ENCODE data around the gene SYT17.

SYT17 gene

GRCh38 chr16:19287241-19287640, 119.2 kb downstream of the SYT17 start:
- no peak for DNase-seq (ENCODE audit: low read depth)
- no peak overlapping the region for H3K4me3 ChIP-seq (ENCODE audit: low read depth, low read length)
- TF ChIP-seq CTCF (IDR thresholded peaks at IDR 0.05; ENCODE audit: insufficient read depth, low read depth, low read length, missing control alignments): no peak

DNA sequence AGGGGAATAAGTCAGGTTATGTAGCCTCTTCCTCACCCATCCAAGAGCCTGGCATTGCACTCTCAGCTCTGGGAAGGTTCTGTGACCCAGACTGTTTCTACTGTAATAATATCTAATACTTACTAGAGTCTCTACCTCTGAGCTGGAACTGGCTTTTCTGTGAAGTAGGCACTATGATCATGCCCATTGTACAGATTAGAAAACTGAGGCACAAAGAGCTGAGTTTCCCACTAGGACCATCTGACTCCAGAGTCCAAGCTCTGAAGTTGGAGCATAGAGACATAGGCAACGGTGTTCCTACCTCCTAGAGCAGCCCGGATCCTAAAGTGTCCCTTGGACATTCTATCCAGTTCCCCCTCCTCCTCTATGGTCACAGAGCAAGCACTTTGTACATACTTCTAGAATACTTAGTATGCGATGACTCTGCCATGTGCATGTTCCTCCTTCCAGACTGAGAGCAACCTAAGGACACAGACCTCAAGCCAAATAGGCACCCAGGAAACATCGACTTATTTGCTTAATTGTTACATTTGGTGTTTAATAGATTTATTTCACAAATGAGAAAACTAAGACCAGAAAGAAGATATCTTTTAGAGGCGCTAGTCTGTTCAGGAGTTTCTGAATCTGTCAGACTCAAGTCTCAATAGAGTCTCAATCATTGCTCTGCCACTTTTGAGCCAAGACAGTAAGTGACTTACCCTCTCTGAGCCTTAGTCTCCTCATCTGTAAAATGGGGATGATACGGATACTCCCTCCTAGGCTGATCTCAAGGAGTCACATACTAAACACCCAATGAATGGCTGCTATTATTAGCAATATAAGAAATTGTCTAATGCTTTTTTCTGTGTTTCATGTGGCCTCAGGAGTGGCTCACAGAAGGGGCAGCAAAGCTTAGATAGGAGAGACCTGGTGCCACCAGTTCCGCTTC, 121.1 kb downstream of the SYT17 start:
- H3K4me3 ChIP-seq (ENCODE audit: low read depth, low read length): no peak overlapping the region
- no peak for TF ChIP-seq CTCF (IDR thresholded peaks at IDR 0.05; ENCODE audit: insufficient read depth, low read depth, low read length, missing control alignments)
- no peak for DNase-seq (ENCODE audit: low read depth)

GRCh38 chr16:19289811-19290485, 121.9 kb downstream of the SYT17 start:
- DNase-seq (ENCODE audit: low read depth): no peak
- no peak overlapping the region for H3K4me3 ChIP-seq (ENCODE audit: low read depth, low read length)
- no peak for TF ChIP-seq CTCF (IDR thresholded peaks at IDR 0.05; ENCODE audit: insufficient read depth, low read depth, low read length, missing control alignments)

DNA sequence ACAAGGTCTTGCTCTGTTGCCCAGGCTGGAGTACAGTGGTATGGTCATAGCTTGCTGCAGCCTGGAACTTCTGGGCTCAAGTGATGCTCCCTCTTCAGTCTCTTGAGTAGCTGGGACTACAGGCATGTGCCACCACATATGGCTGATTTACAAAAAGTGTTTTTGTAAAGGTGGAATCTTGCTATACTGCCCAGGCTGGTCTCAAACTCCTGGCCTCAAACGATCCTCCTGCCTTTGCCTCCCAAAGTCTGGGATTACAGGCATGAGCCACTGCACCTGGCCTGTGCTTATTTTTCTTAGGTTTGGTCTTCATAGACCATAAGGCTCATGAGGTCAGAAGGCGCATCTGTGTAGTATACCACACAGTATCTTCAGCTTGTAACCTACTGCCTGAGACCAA, 122.8 kb downstream of the SYT17 start:
- no peak for TF ChIP-seq CTCF (IDR thresholded peaks at IDR 0.05; ENCODE audit: insufficient read depth, low read depth, low read length, missing control alignments)
- DNase-seq (ENCODE audit: low read depth): no peak
- H3K4me3 ChIP-seq (ENCODE audit: low read depth, low read length): no peak overlapping the region

- H3K4me3 ChIP-seq (ENCODE audit: low read depth, low read length): no peak overlapping the region
- DNase-seq (ENCODE audit: low read depth): peak; percentile 5
- TF ChIP-seq CTCF (IDR thresholded peaks at IDR 0.05; ENCODE audit: insufficient read depth, low read depth, low read length, missing control alignments): no peak
These were observed 123.4 kb downstream of the SYT17 start for GRCh38 chr16:19291475-19291874.

DNA sequence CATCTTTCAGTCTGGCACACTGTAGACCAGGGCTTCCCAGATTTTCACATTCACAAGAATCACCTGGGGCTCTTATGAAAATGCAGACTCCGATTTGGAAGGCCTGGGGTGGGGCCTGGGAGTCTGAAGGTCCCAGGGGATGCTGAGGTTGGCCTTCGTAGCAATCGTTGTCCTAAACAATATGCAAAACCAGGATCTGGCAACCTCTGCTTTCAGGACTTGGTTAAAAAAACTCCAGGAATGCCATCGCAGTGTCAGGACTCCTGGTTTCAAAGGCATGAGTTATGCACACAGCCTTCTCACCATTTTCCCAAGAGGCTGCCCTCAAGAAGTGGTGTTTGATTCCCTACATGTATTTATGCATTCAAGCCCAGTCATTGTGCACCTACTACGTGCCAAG, 124.1 kb downstream of the SYT17 start:
- DNase-seq (ENCODE audit: low read depth): no peak
- no peak overlapping the region for H3K4me3 ChIP-seq (ENCODE audit: low read depth, low read length)
- no peak for TF ChIP-seq CTCF (IDR thresholded peaks at IDR 0.05; ENCODE audit: insufficient read depth, low read depth, low read length, missing control alignments)
